GM23338 (cell line): ENCODE measurements around the gene CAMSAP2.

ENCODE experiments used
- CREB1 ChIP-seq: fragments of 250-450 bp; sonication (Bioruptor Pico); IDR thresholded peaks from 2 replicates; pipeline ENCODE4 v1.5.0; 2020; ENCODE audit warnings: low read depth, mild to moderate bottlenecking, moderate library complexity
- EZH2 ChIP-seq: fragments of 200-600 bp; sonication (generic); IDR thresholded peaks from one replicate; pipeline ENCODE4 v1.8.0; 2017; ENCODE audit warnings: antibody characterized with exemption, mild to moderate bottlenecking, low read depth; ENCODE audit not compliant: unreplicated experiment
- EZH2phosphoT487 ChIP-seq: fragments of 200-600 bp; sonication (generic); IDR thresholded peaks from one replicate; pipeline ENCODE4 v1.8.1; 2018; ENCODE audit warnings: antibody characterized with exemption; ENCODE audit not compliant: unreplicated experiment
- JUNB ChIP-seq: IDR thresholded peaks from one replicate; pipeline ENCODE4 v1.6.1; 2016; ENCODE audit warnings: antibody characterized with exemption; ENCODE audit not compliant: unreplicated experiment
- POLR2AphosphoS5 ChIP-seq: IDR thresholded peaks from 2 replicates; pipeline ENCODE4 v1.6.1; 2016; ENCODE audit warnings: antibody characterized with exemption, low read depth
- STAT1 ChIP-seq: IDR thresholded peaks from one replicate; pipeline ENCODE4 v1.6.1; 2016; ENCODE audit warnings: antibody characterized with exemption; ENCODE audit not compliant: unreplicated experiment
- ZNF331 ChIP-seq: fragments of 250-450 bp; sonication (Bioruptor Pico); IDR thresholded peaks from 2 replicates; pipeline ENCODE4 v1.5.0; 2020; ENCODE audit warnings: low read depth, mild to moderate bottlenecking, moderate library complexity
- TF ChIP-seq, protein P1 (sequence below), 2 experiments: fragments of 200-600 bp in 1 of 2; sonication (generic) in 1 of 2; conservative IDR thresholded peaks; 2 replicates each; pipeline versions ENCODE4 v1.5.1 to v1.6.1; 2016 to 2017; ENCODE audit warnings: antibody characterized with exemption in 2 of 2, low read depth in 2 of 2, mild to moderate bottlenecking in 2 of 2, moderate library complexity in 1 of 2
- TF ChIP-seq, protein P2 (sequence below): IDR thresholded peaks from one replicate; pipeline ENCODE4 v1.6.1; 2018; ENCODE audit warnings: antibody characterized with exemption; ENCODE audit not compliant: unreplicated experiment
- TF ChIP-seq, protein P3 (sequence below): IDR thresholded peaks from 2 replicates; pipeline ENCODE4 v1.6.1; 2016; ENCODE audit warnings: antibody characterized with exemption
- TF ChIP-seq, protein P4 (sequence below): fragments of 250-450 bp; sonication (Bioruptor Pico); IDR thresholded peaks from 2 replicates; pipeline ENCODE4 v1.5.0; 2020; ENCODE audit warnings: mild to moderate bottlenecking, moderate library complexity

DNA sequence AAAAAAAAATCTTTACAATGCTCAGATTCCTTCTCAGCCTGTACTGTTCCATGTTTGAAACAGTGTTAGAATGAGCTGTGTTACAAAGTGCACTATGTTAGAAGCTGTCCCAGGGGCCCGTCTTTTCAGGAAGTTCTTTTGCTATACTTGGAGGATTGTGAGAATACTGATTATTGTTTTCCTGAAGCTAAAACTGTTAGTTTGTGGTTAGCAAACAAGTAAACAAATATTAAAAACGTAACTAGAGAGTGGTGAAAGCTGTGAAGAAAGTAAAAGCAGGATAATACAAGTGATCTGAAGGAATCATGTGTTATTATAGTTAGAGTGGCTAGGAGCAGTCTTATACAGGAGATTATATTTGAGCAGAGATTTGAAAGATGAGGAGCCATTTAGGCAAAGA lies 35.6 kb downstream of the CAMSAP2 start:
- TF ChIP-seq POLR2AphosphoS5 (no peak), EZH2 (no peak), EZH2phosphoT487 (no peak), JUNB (no peak), CREB1 (no peak), ZNF331 (no peak), STAT1 (no peak)
- TF ChIP-seq, protein P1, sequence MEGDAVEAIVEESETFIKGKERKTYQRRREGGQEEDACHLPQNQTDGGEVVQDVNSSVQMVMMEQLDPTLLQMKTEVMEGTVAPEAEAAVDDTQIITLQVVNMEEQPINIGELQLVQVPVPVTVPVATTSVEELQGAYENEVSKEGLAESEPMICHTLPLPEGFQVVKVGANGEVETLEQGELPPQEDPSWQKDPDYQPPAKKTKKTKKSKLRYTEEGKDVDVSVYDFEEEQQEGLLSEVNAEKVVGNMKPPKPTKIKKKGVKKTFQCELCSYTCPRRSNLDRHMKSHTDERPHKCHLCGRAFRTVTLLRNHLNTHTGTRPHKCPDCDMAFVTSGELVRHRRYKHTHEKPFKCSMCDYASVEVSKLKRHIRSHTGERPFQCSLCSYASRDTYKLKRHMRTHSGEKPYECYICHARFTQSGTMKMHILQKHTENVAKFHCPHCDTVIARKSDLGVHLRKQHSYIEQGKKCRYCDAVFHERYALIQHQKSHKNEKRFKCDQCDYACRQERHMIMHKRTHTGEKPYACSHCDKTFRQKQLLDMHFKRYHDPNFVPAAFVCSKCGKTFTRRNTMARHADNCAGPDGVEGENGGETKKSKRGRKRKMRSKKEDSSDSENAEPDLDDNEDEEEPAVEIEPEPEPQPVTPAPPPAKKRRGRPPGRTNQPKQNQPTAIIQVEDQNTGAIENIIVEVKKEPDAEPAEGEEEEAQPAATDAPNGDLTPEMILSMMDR (conservative IDR thresholded peaks at IDR 0.05; ENCODE audit: low read depth in 2 of 2), result no peak
- TF ChIP-seq, protein P2, sequence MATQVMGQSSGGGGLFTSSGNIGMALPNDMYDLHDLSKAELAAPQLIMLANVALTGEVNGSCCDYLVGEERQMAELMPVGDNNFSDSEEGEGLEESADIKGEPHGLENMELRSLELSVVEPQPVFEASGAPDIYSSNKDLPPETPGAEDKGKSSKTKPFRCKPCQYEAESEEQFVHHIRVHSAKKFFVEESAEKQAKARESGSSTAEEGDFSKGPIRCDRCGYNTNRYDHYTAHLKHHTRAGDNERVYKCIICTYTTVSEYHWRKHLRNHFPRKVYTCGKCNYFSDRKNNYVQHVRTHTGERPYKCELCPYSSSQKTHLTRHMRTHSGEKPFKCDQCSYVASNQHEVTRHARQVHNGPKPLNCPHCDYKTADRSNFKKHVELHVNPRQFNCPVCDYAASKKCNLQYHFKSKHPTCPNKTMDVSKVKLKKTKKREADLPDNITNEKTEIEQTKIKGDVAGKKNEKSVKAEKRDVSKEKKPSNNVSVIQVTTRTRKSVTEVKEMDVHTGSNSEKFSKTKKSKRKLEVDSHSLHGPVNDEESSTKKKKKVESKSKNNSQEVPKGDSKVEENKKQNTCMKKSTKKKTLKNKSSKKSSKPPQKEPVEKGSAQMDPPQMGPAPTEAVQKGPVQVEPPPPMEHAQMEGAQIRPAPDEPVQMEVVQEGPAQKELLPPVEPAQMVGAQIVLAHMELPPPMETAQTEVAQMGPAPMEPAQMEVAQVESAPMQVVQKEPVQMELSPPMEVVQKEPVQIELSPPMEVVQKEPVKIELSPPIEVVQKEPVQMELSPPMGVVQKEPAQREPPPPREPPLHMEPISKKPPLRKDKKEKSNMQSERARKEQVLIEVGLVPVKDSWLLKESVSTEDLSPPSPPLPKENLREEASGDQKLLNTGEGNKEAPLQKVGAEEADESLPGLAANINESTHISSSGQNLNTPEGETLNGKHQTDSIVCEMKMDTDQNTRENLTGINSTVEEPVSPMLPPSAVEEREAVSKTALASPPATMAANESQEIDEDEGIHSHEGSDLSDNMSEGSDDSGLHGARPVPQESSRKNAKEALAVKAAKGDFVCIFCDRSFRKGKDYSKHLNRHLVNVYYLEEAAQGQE, result no peak
- TF ChIP-seq, protein P3, sequence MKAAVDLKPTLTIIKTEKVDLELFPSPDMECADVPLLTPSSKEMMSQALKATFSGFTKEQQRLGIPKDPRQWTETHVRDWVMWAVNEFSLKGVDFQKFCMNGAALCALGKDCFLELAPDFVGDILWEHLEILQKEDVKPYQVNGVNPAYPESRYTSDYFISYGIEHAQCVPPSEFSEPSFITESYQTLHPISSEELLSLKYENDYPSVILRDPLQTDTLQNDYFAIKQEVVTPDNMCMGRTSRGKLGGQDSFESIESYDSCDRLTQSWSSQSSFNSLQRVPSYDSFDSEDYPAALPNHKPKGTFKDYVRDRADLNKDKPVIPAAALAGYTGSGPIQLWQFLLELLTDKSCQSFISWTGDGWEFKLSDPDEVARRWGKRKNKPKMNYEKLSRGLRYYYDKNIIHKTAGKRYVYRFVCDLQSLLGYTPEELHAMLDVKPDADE, result no peak
- TF ChIP-seq, protein P4, sequence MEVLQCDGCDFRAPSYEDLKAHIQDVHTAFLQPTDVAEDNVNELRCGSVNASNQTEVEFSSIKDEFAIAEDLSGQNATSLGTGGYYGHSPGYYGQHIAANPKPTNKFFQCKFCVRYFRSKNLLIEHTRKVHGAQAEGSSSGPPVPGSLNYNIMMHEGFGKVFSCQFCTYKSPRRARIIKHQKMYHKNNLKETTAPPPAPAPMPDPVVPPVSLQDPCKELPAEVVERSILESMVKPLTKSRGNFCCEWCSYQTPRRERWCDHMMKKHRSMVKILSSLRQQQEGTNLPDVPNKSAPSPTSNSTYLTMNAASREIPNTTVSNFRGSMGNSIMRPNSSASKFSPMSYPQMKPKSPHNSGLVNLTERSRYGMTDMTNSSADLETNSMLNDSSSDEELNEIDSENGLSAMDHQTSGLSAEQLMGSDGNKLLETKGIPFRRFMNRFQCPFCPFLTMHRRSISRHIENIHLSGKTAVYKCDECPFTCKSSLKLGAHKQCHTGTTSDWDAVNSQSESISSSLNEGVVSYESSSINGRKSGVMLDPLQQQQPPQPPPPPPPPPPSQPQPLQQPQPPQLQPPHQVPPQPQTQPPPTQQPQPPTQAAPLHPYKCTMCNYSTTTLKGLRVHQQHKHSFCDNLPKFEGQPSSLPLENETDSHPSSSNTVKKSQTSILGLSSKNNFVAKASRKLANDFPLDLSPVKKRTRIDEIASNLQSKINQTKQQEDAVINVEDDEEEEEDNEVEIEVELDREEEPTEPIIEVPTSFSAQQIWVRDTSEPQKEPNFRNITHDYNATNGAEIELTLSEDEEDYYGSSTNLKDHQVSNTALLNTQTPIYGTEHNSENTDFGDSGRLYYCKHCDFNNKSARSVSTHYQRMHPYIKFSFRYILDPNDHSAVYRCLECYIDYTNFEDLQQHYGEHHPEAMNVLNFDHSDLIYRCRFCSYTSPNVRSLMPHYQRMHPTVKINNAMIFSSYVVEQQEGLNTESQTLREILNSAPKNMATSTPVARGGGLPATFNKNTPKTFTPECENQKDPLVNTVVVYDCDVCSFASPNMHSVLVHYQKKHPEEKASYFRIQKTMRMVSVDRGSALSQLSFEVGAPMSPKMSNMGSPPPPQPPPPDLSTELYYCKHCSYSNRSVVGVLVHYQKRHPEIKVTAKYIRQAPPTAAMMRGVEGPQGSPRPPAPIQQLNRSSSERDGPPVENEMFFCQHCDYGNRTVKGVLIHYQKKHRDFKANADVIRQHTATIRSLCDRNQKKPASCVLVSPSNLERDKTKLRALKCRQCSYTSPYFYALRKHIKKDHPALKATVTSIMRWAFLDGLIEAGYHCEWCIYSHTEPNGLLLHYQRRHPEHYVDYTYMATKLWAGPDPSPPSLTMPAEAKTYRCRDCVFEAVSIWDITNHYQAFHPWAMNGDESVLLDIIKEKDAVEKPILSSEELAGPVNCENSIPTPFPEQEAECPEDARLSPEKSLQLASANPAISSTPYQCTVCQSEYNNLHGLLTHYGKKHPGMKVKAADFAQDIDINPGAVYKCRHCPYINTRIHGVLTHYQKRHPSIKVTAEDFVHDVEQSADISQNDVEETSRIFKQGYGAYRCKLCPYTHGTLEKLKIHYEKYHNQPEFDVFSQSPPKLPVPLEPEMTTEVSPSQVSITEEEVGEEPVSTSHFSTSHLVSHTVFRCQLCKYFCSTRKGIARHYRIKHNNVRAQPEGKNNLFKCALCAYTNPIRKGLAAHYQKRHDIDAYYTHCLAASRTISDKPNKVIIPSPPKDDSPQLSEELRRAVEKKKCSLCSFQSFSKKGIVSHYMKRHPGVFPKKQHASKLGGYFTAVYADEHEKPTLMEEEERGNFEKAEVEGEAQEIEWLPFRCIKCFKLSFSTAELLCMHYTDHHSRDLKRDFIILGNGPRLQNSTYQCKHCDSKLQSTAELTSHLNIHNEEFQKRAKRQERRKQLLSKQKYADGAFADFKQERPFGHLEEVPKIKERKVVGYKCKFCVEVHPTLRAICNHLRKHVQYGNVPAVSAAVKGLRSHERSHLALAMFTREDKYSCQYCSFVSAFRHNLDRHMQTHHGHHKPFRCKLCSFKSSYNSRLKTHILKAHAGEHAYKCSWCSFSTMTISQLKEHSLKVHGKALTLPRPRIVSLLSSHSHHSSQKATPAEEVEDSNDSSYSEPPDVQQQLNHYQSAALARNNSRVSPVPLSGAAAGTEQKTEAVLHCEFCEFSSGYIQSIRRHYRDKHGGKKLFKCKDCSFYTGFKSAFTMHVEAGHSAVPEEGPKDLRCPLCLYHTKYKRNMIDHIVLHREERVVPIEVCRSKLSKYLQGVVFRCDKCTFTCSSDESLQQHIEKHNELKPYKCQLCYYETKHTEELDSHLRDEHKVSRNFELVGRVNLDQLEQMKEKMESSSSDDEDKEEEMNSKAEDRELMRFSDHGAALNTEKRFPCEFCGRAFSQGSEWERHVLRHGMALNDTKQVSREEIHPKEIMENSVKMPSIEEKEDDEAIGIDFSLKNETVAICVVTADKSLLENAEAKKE (CRISPR knock-in tag), result no peak
